K562 (cell line): ENCODE results near the gene IDS. TPM values are rescaled to one million over a fixed set of nuclear protein-coding genes. Genes with fewer than 3 reads are reported as not detected.
A peak's percentile ranks its signal among the peaks of the same experiment; 100 is the strongest.

Experiments
- FOXM1 ChIP-seq, 2 experiments: fragments of 450-650 bp in 1 of 2; sonication (generic) in 1 of 2; formaldehyde crosslinking in 1 of 2; IDR thresholded peaks; 2 replicates each; pipeline versions ENCODE4 v1.6.1 to v1.9.0; 2017 to 2022; ENCODE audit warnings: low read depth in 2 of 2, mild to moderate bottlenecking in 2 of 2, missing genetic modification reagents in 1 of 2, moderate library complexity in 1 of 2
- polyA plus RNA-seq, 8 experiments: library from polyadenylated mRNA; depleted of rRNA in 4 of 8; stranded (reverse) in 5 of 8; unstranded in 3 of 8; fragments of >200 nt; fragmentation: Nextera tagmentation in 2 of 8; fragmentation: Illumina TruSeq in 1 of 8; extraction: Ambion mirVana in 2 of 8; extraction: Trizol in 1 of 8; gene quantifications; 2 replicates each; pipeline versions ENCODE4 v1.2.1 to v1.2.3, GENCODE V29; 2011 to 2014; ENCODE audit warnings: inconsistent platforms in 1 of 8, missing spikeins in 1 of 8
- total RNA-seq, 7 experiments: library from RNA; depleted of rRNA in 6 of 7; stranded (reverse); fragments of >200 nt in 6 of 7; fragmentation: Illumina TruSeq in 2 of 7; extraction: Trizol in 2 of 7; gene quantifications; 2 replicates each; pipeline versions ENCODE4 v1.2.1 to v1.2.3, GENCODE V29; 2011 to 2021; ENCODE audit warnings: low replicate concordance in 1 of 7
- TF ChIP-seq, protein P1 (sequence below), 3 experiments: IDR thresholded peaks in 2 of 3; conservative IDR thresholded peaks in 1 of 3; 2 replicates each; pipeline ENCODE4 v1.5.1; 2011 to 2012; ENCODE audit warnings: low read length in 3 of 3, mild to moderate bottlenecking in 3 of 3, control low read depth in 2 of 3, improper control_type of control experiment in 1 of 3, inconsistent platforms in 1 of 3, low read depth in 1 of 3, mixed read lengths in 1 of 3, moderate library complexity in 1 of 3; ENCODE audit not compliant: insufficient read depth in 2 of 3
- TF ChIP-seq, protein P2 (sequence below): fragments of 450-650 bp; IDR thresholded peaks from 2 replicates; pipeline ENCODE4 v1.6.1; 2016
- TF ChIP-seq, protein P3 (sequence below), 2 experiments: IDR thresholded peaks in 1 of 2; conservative IDR thresholded peaks in 1 of 2; 2 replicates each; pipeline ENCODE4 v1.6.1; 2016; ENCODE audit warnings: low read depth in 2 of 2, mild to moderate bottlenecking in 1 of 2, missing compliant biosample characterization in 1 of 2, missing genetic modification characterization in 1 of 2, moderate library complexity in 1 of 2

IDS gene
- total and polyA plus RNA-seq, 9 of the 15 experiments (the other 6 are each of a cell fraction or from before 2014, with no cell fraction given), result 2.0 to 18.6 (median 8.6) TPM

DNA sequence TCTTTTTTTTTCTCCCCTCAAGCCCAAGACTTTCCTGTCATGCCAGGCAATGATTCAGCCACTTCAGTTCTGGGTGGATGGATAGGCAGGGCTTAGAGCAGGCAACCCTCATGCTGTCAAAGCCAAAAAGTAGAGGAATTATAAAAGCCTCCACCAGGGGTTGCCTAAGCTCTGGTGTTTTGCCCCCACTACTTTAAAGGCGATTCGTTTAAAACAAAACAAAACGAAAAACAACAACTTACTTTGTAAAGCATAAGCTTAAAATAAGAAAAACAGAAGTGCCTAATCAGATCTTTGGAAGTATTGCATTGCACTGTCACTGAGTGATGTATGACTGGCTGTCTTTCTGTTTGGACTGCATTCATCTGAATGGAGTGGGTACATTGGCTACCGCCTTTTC is 5.3 kb upstream of the IDS start (continued):
- TF ChIP-seq FOXM1 (IDR thresholded peaks at IDR 0.05; ENCODE audit: low read depth) (0 out of 2 replicates have a peak, but pooled peaks have one; percentile 18), FOXM1 (CRISPR knock-in tag; IDR thresholded peaks at IDR 0.05; ENCODE audit: low read depth) (no peak)
- TF ChIP-seq, protein P1, sequence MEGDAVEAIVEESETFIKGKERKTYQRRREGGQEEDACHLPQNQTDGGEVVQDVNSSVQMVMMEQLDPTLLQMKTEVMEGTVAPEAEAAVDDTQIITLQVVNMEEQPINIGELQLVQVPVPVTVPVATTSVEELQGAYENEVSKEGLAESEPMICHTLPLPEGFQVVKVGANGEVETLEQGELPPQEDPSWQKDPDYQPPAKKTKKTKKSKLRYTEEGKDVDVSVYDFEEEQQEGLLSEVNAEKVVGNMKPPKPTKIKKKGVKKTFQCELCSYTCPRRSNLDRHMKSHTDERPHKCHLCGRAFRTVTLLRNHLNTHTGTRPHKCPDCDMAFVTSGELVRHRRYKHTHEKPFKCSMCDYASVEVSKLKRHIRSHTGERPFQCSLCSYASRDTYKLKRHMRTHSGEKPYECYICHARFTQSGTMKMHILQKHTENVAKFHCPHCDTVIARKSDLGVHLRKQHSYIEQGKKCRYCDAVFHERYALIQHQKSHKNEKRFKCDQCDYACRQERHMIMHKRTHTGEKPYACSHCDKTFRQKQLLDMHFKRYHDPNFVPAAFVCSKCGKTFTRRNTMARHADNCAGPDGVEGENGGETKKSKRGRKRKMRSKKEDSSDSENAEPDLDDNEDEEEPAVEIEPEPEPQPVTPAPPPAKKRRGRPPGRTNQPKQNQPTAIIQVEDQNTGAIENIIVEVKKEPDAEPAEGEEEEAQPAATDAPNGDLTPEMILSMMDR (IDR thresholded peaks at IDR 0.05 in 2 of 3, conservative IDR thresholded peaks at IDR 0.05 in 1 of 3; ENCODE audit: insufficient read depth in 2 of 3, low read depth in 1 of 3, low read length in 3 of 3), result peak; percentile 27 to 49 (median 47); a peak in 5 of 6 replicates
- TF ChIP-seq, protein P2, sequence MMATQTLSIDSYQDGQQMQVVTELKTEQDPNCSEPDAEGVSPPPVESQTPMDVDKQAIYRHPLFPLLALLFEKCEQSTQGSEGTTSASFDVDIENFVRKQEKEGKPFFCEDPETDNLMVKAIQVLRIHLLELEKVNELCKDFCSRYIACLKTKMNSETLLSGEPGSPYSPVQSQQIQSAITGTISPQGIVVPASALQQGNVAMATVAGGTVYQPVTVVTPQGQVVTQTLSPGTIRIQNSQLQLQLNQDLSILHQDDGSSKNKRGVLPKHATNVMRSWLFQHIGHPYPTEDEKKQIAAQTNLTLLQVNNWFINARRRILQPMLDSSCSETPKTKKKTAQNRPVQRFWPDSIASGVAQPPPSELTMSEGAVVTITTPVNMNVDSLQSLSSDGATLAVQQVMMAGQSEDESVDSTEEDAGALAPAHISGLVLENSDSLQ, result peak; percentile 78
- TF ChIP-seq, protein P3, sequence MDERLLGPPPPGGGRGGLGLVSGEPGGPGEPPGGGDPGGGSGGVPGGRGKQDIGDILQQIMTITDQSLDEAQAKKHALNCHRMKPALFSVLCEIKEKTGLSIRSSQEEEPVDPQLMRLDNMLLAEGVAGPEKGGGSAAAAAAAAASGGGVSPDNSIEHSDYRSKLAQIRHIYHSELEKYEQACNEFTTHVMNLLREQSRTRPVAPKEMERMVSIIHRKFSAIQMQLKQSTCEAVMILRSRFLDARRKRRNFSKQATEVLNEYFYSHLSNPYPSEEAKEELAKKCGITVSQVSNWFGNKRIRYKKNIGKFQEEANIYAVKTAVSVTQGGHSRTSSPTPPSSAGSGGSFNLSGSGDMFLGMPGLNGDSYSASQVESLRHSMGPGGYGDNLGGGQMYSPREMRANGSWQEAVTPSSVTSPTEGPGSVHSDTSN (CRISPR knock-in tag; IDR thresholded peaks at IDR 0.05; ENCODE audit: low read depth), result no peak
- TF ChIP-seq, protein P3 (tag; conservative IDR thresholded peaks at IDR 0.05; ENCODE audit: low read depth), result peak; percentile 88
